B cell (primary cell): ENCODE data around the gene HOXB3.

Source experiments
- CTCF ChIP-seq: fragments of 200-600 bp; IDR thresholded peaks from one replicate; pipeline ENCODE4 v1.8.0; 2022; ENCODE audit warnings: antibody characterized with exemption, mild to moderate bottlenecking
- EZH2 ChIP-seq: IDR thresholded peaks from 2 replicates; pipeline ENCODE4 v1.6.1; 2012; ENCODE audit warnings: borderline replicate concordance, low read depth, mild to moderate bottlenecking, moderate library complexity, low read length; ENCODE audit not compliant: insufficient read depth, poor library complexity, severe bottlenecking

GRCh38 chr17:48542114-48542656 lies 47.9 kb downstream of the HOXB3 start:
- TF ChIP-seq CTCF (no peak), EZH2 (no peak)
